Progenitor cell of endocrine pancreas (in vitro differentiated cells): ENCODE data around the gene ABCA7. TPM values are rescaled to one million over a fixed set of nuclear protein-coding genes. Genes with fewer than 3 reads are reported as not detected.

ENCODE experiments used
- DNase-seq: peaks from one replicate; pipeline ENCODE4 v3.0.0; 2021; ENCODE audit warnings: low spot score; ENCODE audit not compliant: unreplicated experiment
- H3K27ac Mint-ChIP-seq: 2 replicates; pipeline ENCODE4 v1.8.0; 2021; ENCODE audit warnings: mild to moderate bottlenecking, moderate library complexity, mixed read lengths
- H3K27me3 Mint-ChIP-seq: 2 replicates; pipeline ENCODE4 v1.8.0; 2021; ENCODE audit warnings: mixed read lengths
- H3K36me3 Mint-ChIP-seq: 2 replicates; pipeline ENCODE4 v1.8.0; 2022; ENCODE audit warnings: mixed read lengths; ENCODE audit not compliant: insufficient read depth
- H3K4me1 Mint-ChIP-seq: 2 replicates; pipeline ENCODE4 v1.8.0; 2021; ENCODE audit warnings: low read depth, mixed read lengths
- H3K4me3 Mint-ChIP-seq: 2 replicates; pipeline ENCODE4 v1.8.0; 2021; ENCODE audit warnings: low read depth, mild to moderate bottlenecking, moderate library complexity, mixed read lengths
- H3K9me3 Mint-ChIP-seq: 2 replicates; pipeline ENCODE4 v1.8.0; 2021; ENCODE audit warnings: low read depth, mixed read lengths
- total RNA-seq: library from RNA; stranded (reverse); gene quantifications from 2 replicates; pipeline ENCODE4 v1.2.1, GENCODE V29; 2021
- TF ChIP-seq, protein P1 (sequence below): fragments of 200-600 bp; sonication (generic); IDR thresholded peaks from one replicate; pipeline ENCODE4 v1.5.0; 2021; ENCODE audit warnings: antibody characterized with exemption, mild to moderate bottlenecking; ENCODE audit not compliant: unreplicated experiment

The ABCA7 gene
- total RNA-seq, 1 donor from 2014 or later, result 57.3 TPM

GRCh38 chr19:995051-995827 is 44.7 kb upstream of the ABCA7 start:
- Mint-ChIP-seq H3K4me3 (no peak overlapping the region), H3K36me3 (peaks cover 7% of the 10 kb centered on the region), H3K27me3 (peaks cover 31% of the 10 kb centered on the region), H3K4me1 (no peaks in the 10 kb centered on the region), H3K27ac (no peak overlapping the region), H3K9me3 (no peaks in the 10 kb centered on the region)
- no peak for DNase-seq
- TF ChIP-seq, protein P1, sequence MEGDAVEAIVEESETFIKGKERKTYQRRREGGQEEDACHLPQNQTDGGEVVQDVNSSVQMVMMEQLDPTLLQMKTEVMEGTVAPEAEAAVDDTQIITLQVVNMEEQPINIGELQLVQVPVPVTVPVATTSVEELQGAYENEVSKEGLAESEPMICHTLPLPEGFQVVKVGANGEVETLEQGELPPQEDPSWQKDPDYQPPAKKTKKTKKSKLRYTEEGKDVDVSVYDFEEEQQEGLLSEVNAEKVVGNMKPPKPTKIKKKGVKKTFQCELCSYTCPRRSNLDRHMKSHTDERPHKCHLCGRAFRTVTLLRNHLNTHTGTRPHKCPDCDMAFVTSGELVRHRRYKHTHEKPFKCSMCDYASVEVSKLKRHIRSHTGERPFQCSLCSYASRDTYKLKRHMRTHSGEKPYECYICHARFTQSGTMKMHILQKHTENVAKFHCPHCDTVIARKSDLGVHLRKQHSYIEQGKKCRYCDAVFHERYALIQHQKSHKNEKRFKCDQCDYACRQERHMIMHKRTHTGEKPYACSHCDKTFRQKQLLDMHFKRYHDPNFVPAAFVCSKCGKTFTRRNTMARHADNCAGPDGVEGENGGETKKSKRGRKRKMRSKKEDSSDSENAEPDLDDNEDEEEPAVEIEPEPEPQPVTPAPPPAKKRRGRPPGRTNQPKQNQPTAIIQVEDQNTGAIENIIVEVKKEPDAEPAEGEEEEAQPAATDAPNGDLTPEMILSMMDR, result no peak

GRCh38 chr19:996051-996838 is 43.7 kb upstream of the ABCA7 start:
- H3K4me1 Mint-ChIP-seq, result no peaks in the 10 kb centered on the region
- TF ChIP-seq, protein P1, result no peak
- H3K9me3 Mint-ChIP-seq, result no peaks in the 10 kb centered on the region
- peaks cover 4% of the 10 kb centered on the region for H3K36me3 Mint-ChIP-seq
- no peak overlapping the region for H3K27ac Mint-ChIP-seq
- DNase-seq, result no peak
- peaks cover 34% of the 10 kb centered on the region for H3K27me3 Mint-ChIP-seq
- peak overlapping the region; percentile 26 for H3K4me3 Mint-ChIP-seq

GRCh38 chr19:998064-998463 is 41.8 kb upstream of the ABCA7 start:
- peaks cover 40% of the 10 kb centered on the region for H3K27me3 Mint-ChIP-seq
- no peak overlapping the region for H3K27ac Mint-ChIP-seq
- no peaks in the 10 kb centered on the region for H3K9me3 Mint-ChIP-seq
- no peak for DNase-seq
- H3K4me3 Mint-ChIP-seq, result no peak overlapping the region
- H3K4me1 Mint-ChIP-seq, result no peaks in the 10 kb centered on the region
- no peaks in the 10 kb centered on the region for H3K36me3 Mint-ChIP-seq
- TF ChIP-seq, protein P1, result no peak

DNA sequence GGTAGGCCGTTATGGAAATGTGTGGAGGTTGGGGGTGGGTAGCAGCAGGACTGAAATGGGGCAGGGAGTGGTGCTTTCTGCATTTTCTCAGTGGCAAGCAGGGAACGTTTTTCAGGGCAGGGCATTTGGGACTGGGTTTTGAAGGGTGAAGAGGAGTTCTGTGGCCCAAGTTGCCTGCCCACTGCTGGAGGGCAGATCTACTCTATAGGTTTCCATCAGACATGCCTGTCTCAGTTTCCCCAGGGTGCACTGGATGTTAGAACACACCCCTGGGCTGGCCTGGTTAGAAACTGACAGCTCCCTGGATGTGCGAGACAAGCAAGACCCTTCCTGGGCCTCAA is 40.6 kb upstream of the ABCA7 start:
- Mint-ChIP-seq H3K9me3 (no peaks in the 10 kb centered on the region), H3K27ac (no peak overlapping the region), H3K27me3 (peaks cover 43% of the 10 kb centered on the region), H3K4me3 (peak overlapping the region; percentile 26), H3K4me1 (no peaks in the 10 kb centered on the region), H3K36me3 (no peaks in the 10 kb centered on the region)
- TF ChIP-seq, protein P1, result no peak
- no peak for DNase-seq

GRCh38 chr19:1000095-1000494 is 39.8 kb upstream of the ABCA7 start, which contains the start of gene GRIN3B:
Gene GRIN3B (plus strand): TSS chr19:1000419. CDS start chr19:1000438, 19 bp downstream.
- no peaks in the 10 kb centered on the region for H3K9me3 Mint-ChIP-seq
- TF ChIP-seq, protein P1, result peak; percentile 71
- H3K4me3 Mint-ChIP-seq, result peak within 1 kb of the TSS; percentile 35
- no peak within 1 kb of the TSS for H3K27ac Mint-ChIP-seq
- H3K36me3 Mint-ChIP-seq, result no peaks in the 10 kb centered on the region
- no peaks in the 10 kb centered on the region for H3K4me1 Mint-ChIP-seq
- peaks cover 44% of the 10 kb centered on the region for H3K27me3 Mint-ChIP-seq
- peak; percentile 75 for DNase-seq
